ENCODE measurements around the gene MYL2.
A peak's percentile ranks its signal among the peaks of the same experiment; 100 is the strongest.

Gene MYL2

DNA sequence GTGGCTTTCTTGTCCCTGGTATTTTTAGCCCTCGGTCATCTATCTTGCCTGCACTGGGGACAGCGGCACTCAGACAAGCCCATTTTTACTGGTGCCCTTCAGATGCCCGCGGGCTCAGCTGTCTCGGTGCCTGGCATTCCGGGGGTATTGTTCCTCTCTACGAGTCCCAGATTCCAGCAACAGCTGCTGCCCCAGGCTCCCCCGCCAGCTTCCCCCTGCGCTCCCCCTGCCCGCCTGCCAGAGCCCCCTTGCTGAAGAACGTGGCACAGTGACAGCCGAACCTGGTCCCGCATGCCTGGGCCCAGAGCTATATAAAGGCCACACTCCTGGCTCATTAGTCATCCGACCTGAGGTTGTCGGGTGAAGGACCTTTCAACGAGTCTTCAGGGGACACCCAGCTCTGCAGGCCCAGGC, 10.9 kb upstream of the MYL2 start:
- DNase-seq (ENCODE audit: low read depth): no peak
- no peak overlapping the region for H3K4me3 ChIP-seq (ENCODE audit: low read depth, low read length)

DNA sequence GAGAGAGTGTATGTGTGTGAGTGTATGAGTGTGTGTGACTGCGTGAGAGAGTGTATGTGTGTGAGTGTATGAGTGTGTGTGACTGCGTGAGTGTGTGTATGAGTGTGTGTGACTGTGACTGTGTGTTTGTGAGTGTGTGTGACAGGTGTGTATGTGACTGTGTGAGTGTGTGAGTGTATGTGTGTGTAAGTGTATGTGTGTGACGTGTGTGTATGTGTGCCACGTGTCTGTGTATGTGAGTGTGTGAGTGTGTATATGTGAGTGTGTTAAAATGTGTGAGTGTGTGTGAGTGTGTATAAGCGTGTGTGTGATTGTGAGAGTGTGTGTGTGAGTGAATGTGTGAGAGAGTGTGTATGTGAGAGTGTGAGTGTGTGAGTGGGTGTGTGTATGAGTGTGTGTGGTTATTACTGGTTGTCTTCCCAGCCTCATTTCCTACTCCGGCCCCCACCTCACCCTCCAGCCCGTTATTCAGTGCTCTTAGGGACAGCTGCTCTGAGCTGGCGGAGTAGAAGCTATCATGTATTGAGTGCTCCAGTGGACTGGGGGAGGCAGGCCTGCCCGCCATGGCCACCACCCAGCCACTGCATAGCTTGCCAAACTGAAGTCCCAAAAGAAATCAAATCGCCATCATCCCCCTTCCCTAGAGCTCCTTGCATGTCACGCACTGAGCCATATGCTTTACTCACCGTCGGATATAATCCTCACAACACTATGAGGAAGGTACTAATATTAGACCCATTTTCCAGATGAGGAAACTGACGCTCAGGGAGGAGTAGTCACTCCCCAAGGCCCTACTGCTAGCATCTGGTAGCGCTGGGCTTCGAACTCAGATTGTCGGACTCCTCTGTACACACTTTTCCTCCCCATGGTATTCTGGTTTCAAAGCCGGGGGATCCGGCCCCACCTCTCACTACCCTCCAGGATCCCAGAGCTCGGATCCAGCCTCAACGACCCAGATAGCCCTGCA, 10.3 kb upstream of the MYL2 start:
- no peak overlapping the region for H3K4me3 ChIP-seq (ENCODE audit: low read depth, low read length)
- no peak for DNase-seq (ENCODE audit: low read depth)

DNA sequence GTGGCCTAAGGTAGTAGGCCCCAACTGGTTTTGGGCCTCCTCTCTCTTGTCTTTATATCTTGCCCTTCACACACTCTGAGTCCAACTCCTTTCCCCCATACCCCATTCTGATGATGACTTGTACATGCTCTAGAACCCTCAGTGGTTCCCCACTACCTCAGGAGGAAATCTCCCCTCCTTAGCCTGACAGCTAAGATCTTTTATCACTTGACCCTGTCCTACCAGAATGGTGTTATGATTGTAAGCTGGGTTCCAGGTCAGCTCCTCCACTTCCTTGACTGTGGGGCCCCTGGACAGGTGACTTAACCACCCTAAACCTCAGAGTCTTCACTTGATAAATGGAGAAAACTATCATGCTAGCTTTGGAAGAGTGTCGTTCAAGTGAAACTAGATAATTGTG, 9.4 kb upstream of the MYL2 start:
- DNase-seq (ENCODE audit: low read depth): no peak
- H3K4me3 ChIP-seq (ENCODE audit: low read depth, low read length): no peak overlapping the region

DNA sequence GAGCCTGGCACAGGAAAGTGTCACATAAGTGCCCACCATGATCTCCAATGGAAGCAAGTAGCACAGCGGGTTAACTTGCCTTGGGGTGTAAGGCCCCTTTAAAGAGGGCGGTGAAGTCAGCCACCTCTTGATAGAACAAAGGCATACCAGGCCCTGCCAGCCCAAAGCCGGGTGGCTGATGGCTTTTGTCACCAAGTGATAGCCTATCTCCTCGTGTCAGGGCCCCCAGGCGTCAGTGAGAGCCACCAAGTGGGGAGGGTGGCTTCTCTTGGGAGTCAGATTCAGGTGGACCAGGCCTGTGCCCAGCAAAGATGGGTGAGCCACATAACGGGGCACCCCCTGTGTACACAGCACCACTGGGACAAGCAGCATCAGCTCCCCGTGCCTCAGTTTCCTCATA, 8.3 kb upstream of the MYL2 start:
- H3K4me3 ChIP-seq (ENCODE audit: low read depth, low read length): no peak overlapping the region
- no peak for DNase-seq (ENCODE audit: low read depth)

DNA sequence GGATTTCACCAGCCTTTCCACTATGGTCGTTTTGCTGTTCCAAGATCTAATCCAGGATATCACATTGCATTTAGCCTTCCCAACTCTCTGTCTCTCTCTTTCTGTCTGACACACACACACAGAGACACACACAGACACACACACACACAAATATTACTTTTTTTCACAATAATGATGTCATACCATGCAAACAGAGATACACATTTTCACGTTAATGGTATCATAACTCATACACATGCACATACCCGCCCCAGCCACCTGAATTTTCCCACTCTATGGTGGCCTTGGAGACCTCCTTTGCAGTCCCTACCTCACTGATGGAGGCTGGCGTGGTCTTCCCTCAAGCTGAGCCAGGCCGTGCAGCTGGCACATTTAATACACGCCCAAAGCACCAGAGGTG, 7.2 kb upstream of the MYL2 start:
- H3K4me3 ChIP-seq (ENCODE audit: low read depth, low read length): no peak overlapping the region
- no peak for DNase-seq (ENCODE audit: low read depth)

DNA sequence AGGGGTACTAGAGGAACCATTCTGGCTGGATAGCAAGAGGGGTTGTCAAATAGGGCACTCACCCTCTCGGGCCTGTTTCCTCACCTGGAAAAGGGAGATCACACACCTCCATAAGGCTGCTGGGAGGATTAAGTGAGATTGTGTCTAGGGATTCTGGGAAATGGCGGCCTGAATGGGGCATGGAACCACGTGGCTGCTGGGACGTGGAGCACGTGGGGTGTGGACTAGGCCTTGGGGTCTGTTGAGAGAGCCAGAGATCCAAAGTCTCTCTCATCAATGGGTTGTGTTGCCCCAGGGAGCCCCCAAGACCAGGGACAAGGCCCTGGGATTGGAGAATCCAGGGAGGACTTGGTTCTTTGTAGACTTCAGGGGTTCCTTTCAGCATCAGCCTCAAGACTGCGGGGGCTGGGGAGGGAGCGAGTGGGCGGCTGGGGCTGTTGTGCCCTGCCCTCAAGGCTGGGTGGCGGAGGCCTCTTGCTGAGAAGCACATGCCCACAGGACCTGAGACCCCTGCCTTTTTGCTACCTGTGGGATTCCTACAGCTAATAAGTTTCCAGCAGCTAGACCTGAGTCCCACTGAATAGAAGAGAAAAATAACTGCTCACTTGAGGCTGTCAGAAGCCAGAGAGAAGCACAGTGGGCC, 3.4 kb upstream of the MYL2 start:
- DNase-seq (ENCODE audit: low read depth): no peak

DNA sequence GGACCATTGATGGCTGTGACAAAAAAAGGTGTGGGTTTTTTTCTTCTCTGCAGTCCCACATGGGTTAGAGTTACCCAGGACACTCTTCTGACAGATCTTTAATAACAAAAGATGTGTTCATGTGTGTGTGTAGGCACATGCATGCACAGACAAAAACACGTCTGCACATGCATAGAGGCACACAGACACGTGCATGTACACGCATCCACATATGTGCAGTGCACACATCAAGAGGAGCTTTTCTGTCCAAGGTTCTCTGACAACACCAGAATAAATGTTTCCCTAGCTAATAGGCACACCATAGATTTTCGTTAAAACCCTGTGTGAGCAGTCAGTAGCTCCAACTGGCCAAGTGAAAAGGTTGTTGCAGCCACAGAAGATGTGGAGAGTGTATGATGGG, 2.8 kb upstream of the MYL2 start:
- no peak overlapping the region for H3K4me3 ChIP-seq (ENCODE audit: low read depth, low read length)

More for the DNA sequence above, 3.4 kb upstream of the MYL2 start:
- H3K4me3 ChIP-seq (ENCODE audit: low read depth, low read length): no peak overlapping the region

GRCh38 chr12:110922652-110923051, 2.3 kb upstream of the MYL2 start:
- H3K4me3 ChIP-seq (ENCODE audit: low read depth, low read length): no peak overlapping the region
- no peak for DNase-seq (ENCODE audit: low read depth)

More for the DNA sequence above, 2.8 kb upstream of the MYL2 start:
- DNase-seq (ENCODE audit: low read depth): no peak

GRCh38 chr12:110921262-110921661, 883 bp upstream of the MYL2 start:
- H3K4me3 ChIP-seq (ENCODE audit: low read depth, low read length): no peak overlapping the region
- DNase-seq (ENCODE audit: low read depth): peak; percentile 21

DNA sequence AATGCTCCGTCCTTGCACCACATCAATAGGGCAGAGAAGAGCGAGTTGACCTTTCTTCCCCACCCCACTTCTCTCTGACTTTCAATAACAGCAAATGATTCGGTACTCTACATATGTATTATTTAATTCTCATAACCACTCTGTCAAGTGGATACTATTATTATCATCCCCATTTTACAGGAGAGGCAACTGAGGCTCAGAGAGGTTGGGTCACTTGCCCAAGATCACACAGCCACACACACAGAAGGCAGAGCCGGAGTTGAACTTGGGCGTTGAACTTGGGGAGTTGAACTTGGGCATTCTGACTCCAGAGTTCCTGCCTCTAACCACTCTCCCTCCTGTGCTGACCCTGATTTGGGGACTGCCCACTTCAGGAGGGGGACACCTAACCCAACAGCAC, 659 bp downstream of the MYL2 start:
- no peak for DNase-seq (ENCODE audit: low read depth)
- H3K4me3 ChIP-seq (ENCODE audit: low read depth, low read length): no peak overlapping the region

- no peak overlapping the region for H3K4me3 ChIP-seq (ENCODE audit: low read depth, low read length)
- no peak for DNase-seq (ENCODE audit: low read depth)
Measured at GRCh38 chr12:110917961-110918360, 2.4 kb downstream of the MYL2 start.

DNA sequence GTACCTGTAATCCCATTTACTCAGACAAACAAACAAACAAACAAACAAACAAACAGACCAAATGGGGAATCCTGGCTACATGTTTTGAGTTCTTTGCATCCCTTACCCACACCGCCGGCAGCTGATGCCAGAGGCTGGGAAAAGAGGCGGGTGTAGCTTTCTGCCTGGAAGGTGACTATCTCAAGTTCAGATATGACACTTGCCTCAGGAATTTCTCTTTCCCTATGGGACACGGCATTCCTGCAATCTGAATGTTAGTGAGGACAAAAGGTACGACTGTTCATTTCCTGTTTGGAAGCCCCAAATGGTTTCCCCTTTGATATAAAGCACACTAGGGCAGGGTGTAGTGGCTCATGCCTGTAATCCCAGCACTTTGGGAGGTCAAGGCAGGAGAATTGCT, 2.9 kb downstream of the MYL2 start:
- DNase-seq (ENCODE audit: low read depth): peak; percentile 39
- H3K4me3 ChIP-seq (ENCODE audit: low read depth, low read length): no peak overlapping the region

DNA sequence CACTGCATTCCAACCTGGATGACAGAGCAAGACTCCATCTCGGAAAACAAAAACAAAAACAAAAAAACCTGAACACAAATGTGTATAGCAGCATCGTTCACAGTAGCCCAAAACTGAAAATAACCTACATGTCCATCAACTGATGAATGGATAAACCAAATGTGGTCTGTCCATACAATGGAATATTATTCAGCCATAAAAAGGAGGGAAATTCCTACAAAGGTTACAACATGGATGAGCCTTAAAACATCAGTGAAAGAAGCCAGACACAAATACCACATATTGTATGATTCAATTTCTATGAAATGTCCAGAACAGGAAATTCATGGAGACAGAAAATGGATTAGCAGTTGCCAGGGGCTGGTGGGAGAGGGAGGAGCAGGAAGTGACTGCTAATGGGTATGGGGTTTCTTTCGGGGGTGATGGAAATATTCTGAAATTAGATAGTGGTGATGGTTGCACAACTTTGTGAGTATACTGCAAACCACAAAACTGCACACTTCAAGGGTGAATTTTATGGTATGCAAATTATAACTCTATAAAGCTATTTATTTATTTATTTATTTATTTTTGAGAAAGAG, 4.0 kb downstream of the MYL2 start:
- DNase-seq (ENCODE audit: low read depth): no peak
- H3K4me3 ChIP-seq (ENCODE audit: low read depth, low read length): no peak overlapping the region

GRCh38 chr12:110913119-110914056, 7.0 kb downstream of the MYL2 start:
- no peak overlapping the region for H3K4me3 ChIP-seq (ENCODE audit: low read depth, low read length)
- no peak for DNase-seq (ENCODE audit: low read depth)

- DNase-seq (ENCODE audit: low read depth): no peak
- H3K4me3 ChIP-seq (ENCODE audit: low read depth, low read length): no peak overlapping the region
Measured at GRCh38 chr12:110912263-110912662, 8.1 kb downstream of the MYL2 start.

- no peak overlapping the region for H3K4me3 ChIP-seq (ENCODE audit: low read depth, low read length)
- no peak for DNase-seq (ENCODE audit: low read depth)
Measured at GRCh38 chr12:110908377-110909152, 11.8 kb downstream of the MYL2 start.

GRCh38 chr12:110907583-110907982, 12.8 kb downstream of the MYL2 start:
- H3K4me3 ChIP-seq (ENCODE audit: low read depth, low read length): no peak overlapping the region
- DNase-seq (ENCODE audit: low read depth): no peak

DNA sequence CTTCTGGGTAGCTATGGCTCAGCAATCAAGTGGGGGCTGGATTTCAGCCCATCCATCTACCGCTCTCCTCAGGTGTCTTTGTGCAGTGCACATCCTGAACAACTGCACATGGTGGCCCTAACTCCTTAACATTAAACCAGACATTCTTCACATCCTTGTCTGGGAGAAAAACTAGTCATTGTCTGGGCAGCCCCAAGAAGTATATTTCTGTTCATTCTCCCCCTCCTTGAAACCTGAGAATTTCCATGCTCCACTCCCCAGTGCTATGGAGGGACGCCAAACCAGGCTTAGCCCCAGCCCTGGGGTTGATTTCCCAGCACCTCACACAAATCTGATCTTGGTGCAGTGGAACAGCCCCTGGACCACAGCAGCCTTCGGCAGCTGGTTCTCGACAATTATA, 13.4 kb downstream of the MYL2 start:
- H3K4me3 ChIP-seq (ENCODE audit: low read depth, low read length): no peak overlapping the region
- DNase-seq (ENCODE audit: low read depth): no peak

DNA sequence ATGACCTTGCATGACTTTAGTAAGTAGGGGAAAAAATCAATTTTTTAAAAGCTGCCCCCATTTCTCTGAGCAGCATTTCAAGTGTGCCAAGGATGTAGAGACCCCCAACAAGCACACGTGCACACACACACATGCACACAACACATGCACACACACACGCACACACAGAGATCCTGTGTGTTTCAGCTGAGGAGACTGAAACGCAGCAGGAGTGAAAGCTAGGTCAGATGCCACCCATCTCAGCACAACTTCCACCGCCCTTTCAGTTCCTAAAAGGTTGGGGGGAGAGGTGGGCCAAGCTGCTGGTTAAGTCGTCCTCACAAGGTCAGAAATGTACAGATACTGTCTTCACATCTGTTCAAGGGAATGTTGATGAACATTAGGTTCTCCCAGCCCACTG, 13.9 kb downstream of the MYL2 start:
- DNase-seq (ENCODE audit: low read depth): no peak
- no peak overlapping the region for H3K4me3 ChIP-seq (ENCODE audit: low read depth, low read length)
